ENCODE results near the gene LRG1. TPM values are rescaled to one million over a fixed set of nuclear protein-coding genes. Genes with fewer than 3 reads are reported as not detected.
A peak's percentile ranks its signal among the peaks of the same experiment; 100 is the strongest.

LRG1 gene
- total RNA-seq, 4 donors from 2014 or later = 0.17 to 9.4 (median 0.79) TPM

- H3K27ac ChIP-seq (replicated peaks in 1 of 4) = no peak overlapping the region
- DNase-seq (ENCODE audit: extremely low spot score) = no peak
- intact Hi-C loops (cut with DNase I) = no loop called here
- peaks cover 15 to 66% (median 36%) of the 10 kb centered on the region in 4 donors for H3K4me1 ChIP-seq
- no peak overlapping the region for H3K4me3 ChIP-seq
- no peaks in the 10 kb centered on the region for H3K9me3 ChIP-seq
- H3K27me3 ChIP-seq = no peaks in the 10 kb centered on the region
- H3K36me3 ChIP-seq = peaks cover 12 to 53% (median 39%) of the 10 kb centered on the region in 4 donors
- 89% methylated on average over 17 of the region's 17 CpGs for WGBS
- TF ChIP-seq EP300 (IDR thresholded peaks at IDR 0.05) (no peak), CTCF (IDR thresholded peaks at IDR 0.05) (no peak), POLR2AphosphoS5 (IDR thresholded peaks at IDR 0.05) (no peak), POLR2A (IDR thresholded peaks at IDR 0.05; ENCODE audit: low read depth) (no peak)
Measured at GRCh38 chr19:4512070-4512469, 27.8 kb downstream of the LRG1 start.

- TF ChIP-seq CTCF (IDR thresholded peaks at IDR 0.05) = no peak
- TF ChIP-seq EP300 (IDR thresholded peaks at IDR 0.05) = no peak
- no peak for TF ChIP-seq POLR2AphosphoS5 (IDR thresholded peaks at IDR 0.05)
- TF ChIP-seq POLR2A (IDR thresholded peaks at IDR 0.05; ENCODE audit: low read depth) = no peak
- H3K9me3 ChIP-seq = no peaks in the 10 kb centered on the region
- H3K27me3 ChIP-seq = no peaks in the 10 kb centered on the region
- H3K4me1 ChIP-seq = peaks cover 11 to 66% (median 33%) of the 10 kb centered on the region in 4 donors
- no peak overlapping the region for H3K4me3 ChIP-seq
- H3K27ac ChIP-seq (replicated peaks in 1 of 4) = no peak overlapping the region
- no peak for DNase-seq (ENCODE audit: extremely low spot score)
- peaks cover 12 to 59% (median 45%) of the 10 kb centered on the region in 4 donors for H3K36me3 ChIP-seq
- WGBS = 85% methylated on average over 27 of the region's 27 CpGs
- intact Hi-C loops (cut with DNase I) = no loop called here
Measured at GRCh38 chr19:4511300-4512054, 28.4 kb downstream of the LRG1 start.

- no peak for DNase-seq (ENCODE audit: extremely low spot score)
- Histone ChIP-seq H3K4me3 (no peak overlapping the region), H3K27me3 (no peaks in the 10 kb centered on the region), H3K4me1 (peaks cover 4 to 66% (median 25%) of the 10 kb centered on the region in 4 donors), H3K36me3 (peaks cover 12 to 65% (median 49%) of the 10 kb centered on the region in 4 donors), H3K27ac (replicated peaks in 1 of 4) (no peak overlapping the region), H3K9me3 (no peaks in the 10 kb centered on the region)
- 81% methylated on average over 21 of the region's 37 CpGs for WGBS
- TF ChIP-seq POLR2A (IDR thresholded peaks at IDR 0.05; ENCODE audit: low read depth) = no peak
- intact Hi-C loops (cut with DNase I) = no loop called here
Measured at GRCh38 chr19:4510435-4511255, 29.2 kb downstream of the LRG1 start.

GRCh38 chr19:4508698-4509097 lies 31.1 kb downstream of the LRG1 start:
- Histone ChIP-seq H3K4me1 (peaks cover 4 to 76% (median 26%) of the 10 kb centered on the region in 4 donors), H3K4me3 (no peak overlapping the region), H3K27ac (replicated peaks in 1 of 4) (peak overlapping the region in 1 of 4 donors; percentile 51), H3K9me3 (no peaks in the 10 kb centered on the region), H3K27me3 (no peaks in the 10 kb centered on the region), H3K36me3 (peaks cover 24 to 76% (median 65%) of the 10 kb centered on the region in 4 donors)
- no peak for DNase-seq (ENCODE audit: extremely low spot score)
- 86% methylated on average over 20 of the region's 21 CpGs for WGBS
- no peak for TF ChIP-seq POLR2AphosphoS5 (IDR thresholded peaks at IDR 0.05)
- TF ChIP-seq POLR2A (IDR thresholded peaks at IDR 0.05; ENCODE audit: low read depth) = no peak
- no peak for TF ChIP-seq EP300 (IDR thresholded peaks at IDR 0.05)
- TF ChIP-seq CTCF (IDR thresholded peaks at IDR 0.05) = no peak
- intact Hi-C loops (cut with DNase I) = no loop called here

GRCh38 chr19:4507804-4508203 lies 32.0 kb downstream of the LRG1 start:
- intact Hi-C loops (cut with DNase I) = no loop called here
- no peak for DNase-seq (ENCODE audit: extremely low spot score)
- TF ChIP-seq CTCF (IDR thresholded peaks at IDR 0.05) (no peak), EP300 (IDR thresholded peaks at IDR 0.05) (no peak), POLR2AphosphoS5 (IDR thresholded peaks at IDR 0.05) (no peak), POLR2A (IDR thresholded peaks at IDR 0.05; ENCODE audit: low read depth) (no peak)
- H3K27ac ChIP-seq (replicated peaks in 1 of 4) = peak overlapping the region in 2 of 4 donors; percentile 7 to 51
- H3K36me3 ChIP-seq = peaks cover 25 to 78% (median 67%) of the 10 kb centered on the region in 4 donors
- 66% methylated on average over 9 of the region's 17 CpGs for WGBS
- H3K9me3 ChIP-seq = no peaks in the 10 kb centered on the region
- H3K4me3 ChIP-seq = no peak overlapping the region
- H3K27me3 ChIP-seq = no peaks in the 10 kb centered on the region
- peaks cover 4 to 78% (median 35%) of the 10 kb centered on the region in 4 donors for H3K4me1 ChIP-seq
